ENCODE measurements around the gene MAPK11.

The MAPK11 gene

GRCh38 chr22:50269970-50270665 is at the start of gene MAPK11:
TSS of gene MAPK11 (minus strand) at chr22:50270380. CDS start at chr22:50270292, 88 bp downstream.
- DNase-seq (ENCODE audit: low read depth in 3 of 3, low spot score in 1 of 3), result peak; percentile 46 to 63 (median 50)

- DNase-seq (ENCODE audit: low read depth in 3 of 3, low spot score in 1 of 3), result no peak
Observed at GRCh38 chr22:50319503-50319951, 49.3 kb upstream of the MAPK11 start.

GRCh38 chr22:50318698-50319411 is 48.7 kb upstream of the MAPK11 start:
- no peak for DNase-seq (ENCODE audit: low read depth in 3 of 3, low spot score in 1 of 3)

GRCh38 chr22:50318356-50318697 is 48.1 kb upstream of the MAPK11 start:
- DNase-seq (ENCODE audit: low read depth in 3 of 3, low spot score in 1 of 3), result no peak

GRCh38 chr22:50317674-50318073 is 47.5 kb upstream of the MAPK11 start:
- DNase-seq (ENCODE audit: low read depth in 3 of 3, low spot score in 1 of 3), result no peak

GRCh38 chr22:50317178-50317577 is 47.0 kb upstream of the MAPK11 start:
- no peak for DNase-seq (ENCODE audit: low read depth in 3 of 3, low spot score in 1 of 3)

- DNase-seq (ENCODE audit: low read depth in 3 of 3, low spot score in 1 of 3), result no peak
Observed at GRCh38 chr22:50316114-50317065, 46.2 kb upstream of the MAPK11 start.

- no peak for DNase-seq (ENCODE audit: low read depth in 3 of 3, low spot score in 1 of 3)
Observed at GRCh38 chr22:50315289-50316113, 45.3 kb upstream of the MAPK11 start.

- DNase-seq (ENCODE audit: low read depth in 3 of 3, low spot score in 1 of 3), result peak; percentile 34 to 60 (median 43)
Observed at GRCh38 chr22:50314455-50315288, 44.5 kb upstream of the MAPK11 start.

GRCh38 chr22:50314081-50314454 is 43.9 kb upstream of the MAPK11 start:
- no peak for DNase-seq (ENCODE audit: low read depth in 3 of 3, low spot score in 1 of 3)

GRCh38 chr22:50313600-50313999 is 43.4 kb upstream of the MAPK11 start:
- no peak for DNase-seq (ENCODE audit: low read depth in 3 of 3, low spot score in 1 of 3)

- DNase-seq (ENCODE audit: low read depth in 3 of 3, low spot score in 1 of 3), result no peak
Observed at GRCh38 chr22:50313021-50313420, 42.8 kb upstream of the MAPK11 start.

GRCh38 chr22:50312371-50312770 is 42.2 kb upstream of the MAPK11 start:
- no peak for DNase-seq (ENCODE audit: low read depth in 3 of 3, low spot score in 1 of 3)

- DNase-seq (ENCODE audit: low read depth in 3 of 3, low spot score in 1 of 3), result no peak
Observed at GRCh38 chr22:50311606-50312351, 41.6 kb upstream of the MAPK11 start.

GRCh38 chr22:50310949-50311444 is 40.8 kb upstream of the MAPK11 start:
- no peak for DNase-seq (ENCODE audit: low read depth in 3 of 3, low spot score in 1 of 3)

GRCh38 chr22:50310031-50310722 is 40.0 kb upstream of the MAPK11 start:
- no peak for DNase-seq (ENCODE audit: low read depth in 3 of 3, low spot score in 1 of 3)

GRCh38 chr22:50309601-50309991 is 39.4 kb upstream of the MAPK11 start:
- DNase-seq (ENCODE audit: low read depth in 3 of 3, low spot score in 1 of 3), result no peak

- no peak for DNase-seq (ENCODE audit: low read depth in 3 of 3, low spot score in 1 of 3)
Observed at GRCh38 chr22:50308986-50309600, 38.9 kb upstream of the MAPK11 start.
